IMR-90 (cell line): Measurements from ENCODE around the gene PDE11A. TPM values are rescaled to one million over a fixed set of nuclear protein-coding genes. Genes with fewer than 3 reads are reported as not detected.

Experiments used
- ATAC-seq: fragments of 200-7000 bp; cut with Tn5 transposase; 2 replicates; pipeline ENCODE4 v1.9.1; 2020; ENCODE audit warnings: low read depth, mild to moderate bottlenecking, moderate library complexity
- BruUV-seq: library from RNA; stranded (reverse); fragments of 400-500 nt; replicated peaks from 2 replicates; lab custom pipeline; 2021; lab: Mats Ljungman, UMichigan
- CTCF ChIA-PET: fragments of 300-600 bp; formaldehyde crosslinking; extraction: SDS; loops from one replicate; lab custom pipeline; 2021; ENCODE audit warnings: antibody characterized with exemption; lab: Yijun Ruan, JAX
- POLR2A ChIA-PET: fragments of 300-600 bp; sonication (Branson Sonifier 250); formaldehyde crosslinking; loops from one replicate; lab custom pipeline; 2022; ENCODE audit warnings: antibody characterized with exemption; ENCODE audit not compliant: unreplicated experiment; lab: Charles Lee
- DNase-seq: peaks from one replicate; pipeline ENCODE4 v3.0.0; 2013
- H2AFZ ChIP-seq: replicated peaks from 2 replicates; pipeline ENCODE3; 2013; ENCODE audit warnings: low read length, mild to moderate bottlenecking; ENCODE audit not compliant: poor library complexity
- H2AK5ac ChIP-seq: 2 replicates; pipeline ENCODE4 v1.6.1; 2013; ENCODE audit warnings: low read depth, low read length, inconsistent platforms
- H2AK9ac ChIP-seq: replicated peaks from 2 replicates; pipeline ENCODE3; 2013; ENCODE audit warnings: mild to moderate bottlenecking, low read depth, low read length, moderate library complexity; ENCODE audit not compliant: poor library complexity
- H2BK120ac ChIP-seq: 2 replicates; pipeline ENCODE4 v1.6.1; 2013; ENCODE audit warnings: low read depth, low read length, inconsistent platforms
- H2BK15ac ChIP-seq: 3 replicates; pipeline ENCODE4 v1.6.1; 2013; ENCODE audit warnings: low read depth, low read length, inconsistent platforms
- H2BK20ac ChIP-seq: 2 replicates; pipeline ENCODE4 v1.6.1; 2013; ENCODE audit warnings: low read depth, mild to moderate bottlenecking, inconsistent platforms, low read length, moderate library complexity
- H2BK5ac ChIP-seq: 2 replicates; pipeline ENCODE4 v1.6.1; 2013; ENCODE audit warnings: mild to moderate bottlenecking, low read depth, low read length, inconsistent platforms; ENCODE audit not compliant: poor library complexity, severe bottlenecking
- H3K14ac ChIP-seq: replicated peaks from 2 replicates; pipeline ENCODE4 v1.6.1; 2013; ENCODE audit warnings: low read depth, low read length, inconsistent platforms
- H3K18ac ChIP-seq: 2 replicates; pipeline ENCODE4 v1.6.1; 2013; ENCODE audit warnings: low read depth, low read length, control low read depth
- H3K23ac ChIP-seq: 2 replicates; pipeline ENCODE4 v1.6.1; 2013; ENCODE audit warnings: low read depth, low read length, inconsistent platforms
- H3K27ac ChIP-seq: 2 replicates; pipeline ENCODE4 v1.5.1; 2013; ENCODE audit warnings: mild to moderate bottlenecking, control low read depth, low read length; ENCODE audit not compliant: insufficient read depth
- H3K27me3 ChIP-seq: 2 replicates; pipeline ENCODE4 v1.6.1; 2013; ENCODE audit warnings: low read length; ENCODE audit not compliant: control insufficient read depth, insufficient read depth
- H3K36me3 ChIP-seq: 2 replicates; pipeline ENCODE4 v1.6.1; 2013; ENCODE audit warnings: low read length, mixed read lengths; ENCODE audit not compliant: control insufficient read depth, insufficient read depth
- H3K4ac ChIP-seq: 2 replicates; pipeline ENCODE4 v1.6.1; 2013; ENCODE audit warnings: low read depth, low read length, inconsistent platforms
- H3K4me1 ChIP-seq: 2 replicates; pipeline ENCODE4 v1.6.1; 2013; ENCODE audit warnings: low read length, mixed read lengths; ENCODE audit not compliant: control insufficient read depth, insufficient read depth
- H3K4me2 ChIP-seq: 2 replicates; pipeline ENCODE4 v1.6.1; 2013; ENCODE audit warnings: low read depth, mild to moderate bottlenecking, control low read depth, low read length, moderate library complexity
- H3K4me3 ChIP-seq: 2 replicates; pipeline ENCODE4 v1.5.1; 2013; ENCODE audit warnings: low read depth, mild to moderate bottlenecking, control low read depth, low read length, moderate library complexity; ENCODE audit not compliant: insufficient read depth
- H3K56ac ChIP-seq: 2 replicates; pipeline ENCODE4 v1.6.1; 2013; ENCODE audit warnings: low read length, inconsistent platforms; ENCODE audit not compliant: insufficient read depth; ENCODE audit errors: extremely low read depth
- H3K79me1 ChIP-seq, 2 experiments: 2 replicates each; pipeline ENCODE4 v1.6.1; 2013; ENCODE audit warnings: low read length in 2 of 2, inconsistent platforms in 1 of 2, low read depth in 1 of 2
- H3K9ac ChIP-seq: 2 replicates; pipeline ENCODE4 v1.6.1; 2013; ENCODE audit warnings: low read depth, low read length, control low read depth
- H3K9me1 ChIP-seq: 2 replicates; pipeline ENCODE4 v1.6.1; 2013; ENCODE audit warnings: low read length, inconsistent platforms; ENCODE audit not compliant: insufficient read depth
- H3K9me3 ChIP-seq: 2 replicates; pipeline ENCODE4 v1.6.1; 2013; ENCODE audit warnings: low read length; ENCODE audit not compliant: control insufficient read depth, insufficient read depth
- H4K20me1 ChIP-seq: 2 replicates; pipeline ENCODE4 v1.6.1; 2013; ENCODE audit warnings: low read length, inconsistent platforms; ENCODE audit not compliant: insufficient read depth
- H4K5ac ChIP-seq: 2 replicates; pipeline ENCODE4 v1.6.1; 2013; ENCODE audit warnings: mild to moderate bottlenecking, low read depth, low read length, control low read depth
- H4K8ac ChIP-seq, 2 experiments: 2 replicates each; pipeline ENCODE4 v1.6.1; 2013; ENCODE audit warnings: low read depth in 2 of 2, low read length in 2 of 2, control low read depth in 1 of 2, inconsistent platforms in 1 of 2
- H4K91ac ChIP-seq: 2 replicates; pipeline ENCODE4 v1.6.1; 2013; ENCODE audit warnings: low read depth, low read length, inconsistent platforms; ENCODE audit not compliant: insufficient read depth
- BHLHE40 ChIP-seq: fragments of 150-350 bp; IDR thresholded peaks from 2 replicates; pipeline ENCODE4 v1.6.1; 2016; ENCODE audit warnings: mild to moderate bottlenecking, low read depth, low read length
- FOS ChIP-seq: fragments of 150-350 bp; IDR thresholded peaks from 2 replicates; pipeline ENCODE4 v1.6.1; 2016; ENCODE audit warnings: low read depth, low read length
- WGBS, 2 experiments: methylation state at CpG; one replicate each; pipeline versions ENCODE4 v1.1.5 to v1.1.7; 2013; ENCODE audit warnings: missing lambda C conversion rate in 2 of 2; ENCODE audit not compliant: insufficient read length in 1 of 2; ENCODE audit errors: extremely low coverage in 2 of 2; 5-methylcytosine and 5-hydroxymethylcytosine counted together
- dilution Hi-C: fragments of 300-500 bp; cut with HindIII; formaldehyde crosslinking; loops from one replicate; pipeline ENCODE4 v1.14.3; 2018; ENCODE audit warnings: low sequenced_read_pairs; ENCODE audit not compliant: unreplicated experiment
- in situ Hi-C: fragments of 300-500 bp; cut with MboI; formaldehyde crosslinking; loops from 3 replicates; pipeline ENCODE4 v1.14.3; 2019; ENCODE audit warnings: low sequenced_read_pairs, inconsistent platforms, mixed read lengths
- intact Hi-C: fragments of 100-400 bp; cut with micrococcal nuclease; formaldehyde crosslinking; loops from 2 replicates; pipeline ENCODE4 v1.10.0; 2022
- polyA plus RNA-seq, 3 experiments: library from polyadenylated mRNA; depleted of rRNA; stranded (reverse); fragments of >200 nt; gene quantifications; 2 replicates each; pipeline ENCODE4 v1.2.3, GENCODE V29; 2012; ENCODE audit warnings: low replicate concordance in 1 of 3
- total RNA-seq: library from RNA; depleted of rRNA; stranded (reverse); fragments of >200 nt; gene quantifications from 2 replicates; pipeline ENCODE4 v1.2.3, GENCODE V29; 2012

The PDE11A gene
- total and polyA plus RNA-seq, 2 of the 4 experiments (the other 2 are of a cell fraction) = 0.21 to 0.72 TPM

- H3K14ac ChIP-seq = no peak overlapping the region
- H4K91ac ChIP-seq = no peak overlapping the region
- no peak overlapping the region for H4K8ac ChIP-seq
- CTCF ChIA-PET = interaction anchor here (0.7 to 1.2 kb wide), 2 partner anchors 22 to 278 kb away, joined by 3 to 5 read pairs; no protein-coding TSS in a partner anchor
- TF ChIP-seq FOS = no peak
- no peak for TF ChIP-seq BHLHE40
- POLR2A ChIA-PET = no interaction called here
- H3K79me1 ChIP-seq = no peaks in the 10 kb centered on the region
- H4K5ac ChIP-seq = no peak overlapping the region
- DNase-seq (no peak), ATAC-seq (no peak)
- no peak overlapping the region for H2AK9ac ChIP-seq
- H3K9me1 ChIP-seq = no peaks in the 10 kb centered on the region
- H3K27me3 ChIP-seq = peaks cover 6% of the 10 kb centered on the region
- no peak overlapping the region for H2BK20ac ChIP-seq
- no peaks in the 10 kb centered on the region for H3K4me1 ChIP-seq
- H2AK5ac ChIP-seq = no peak overlapping the region
- no peak overlapping the region for H2BK5ac ChIP-seq
- no peak overlapping the region for H3K4me3 ChIP-seq
- no peak overlapping the region for H3K18ac ChIP-seq
- no peak overlapping the region for H3K56ac ChIP-seq
- no peak overlapping the region for H2BK120ac ChIP-seq
- no TSS peak for BruUV-seq
- WGBS, 2 experiments = no CpG with 5 or more reads among the region's 10 CpGs
- H3K36me3 ChIP-seq = no peaks in the 10 kb centered on the region
- intact Hi-C loops (no loop called here), in situ Hi-C loops (no loop called here), dilution Hi-C loops (no loop called here)
- H3K23ac ChIP-seq = no peak overlapping the region
- H2BK15ac ChIP-seq = no peak overlapping the region
- no peak overlapping the region for H3K4ac ChIP-seq
- no peak overlapping the region for H3K27ac ChIP-seq
- peak overlapping the region; percentile 45; the same call in 1 of the 2 replicates for H3K4me2 ChIP-seq
- no peaks in the 10 kb centered on the region for H4K20me1 ChIP-seq
- no peak overlapping the region for H2AFZ ChIP-seq
- H3K9me3 ChIP-seq = no peaks in the 10 kb centered on the region
- H3K9ac ChIP-seq = no peak overlapping the region
Measured at GRCh38 chr2:177625744-177626650, 446.6 kb downstream of the PDE11A start.
